ENCODE data around the gene SLC38A6. TPM values are rescaled to one million over a fixed set of nuclear protein-coding genes. Genes with fewer than 3 reads are reported as not detected.
A peak's percentile ranks its signal among the peaks of the same experiment; 100 is the strongest.

The SLC38A6 gene
- total and polyA plus RNA-seq, 12 donors: 12.5 to 53.9 (median 25.3) TPM

DNA sequence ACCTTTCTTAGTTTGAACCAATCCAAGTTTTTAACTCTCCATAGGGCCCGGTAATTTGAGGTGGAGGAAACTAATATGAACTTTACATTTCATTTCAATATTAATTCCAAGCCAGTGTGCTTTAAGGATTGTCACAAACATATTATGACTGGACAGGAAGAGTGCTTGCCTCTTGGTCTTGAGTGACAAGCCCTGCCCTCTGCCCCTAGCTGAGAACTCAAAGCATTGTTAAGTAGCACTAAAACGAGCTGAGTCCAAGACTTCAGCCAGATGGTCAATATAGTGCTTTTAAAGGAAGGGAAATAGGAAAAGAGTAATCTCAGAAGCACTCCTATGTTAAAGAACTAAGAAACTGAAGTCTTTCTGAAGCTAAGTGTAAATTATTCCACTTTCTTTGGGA is 17.3 kb upstream of the SLC38A6 start:
- no peaks in the 10 kb centered on the region for H3K27me3 ChIP-seq
- no peak overlapping the region for H3K27ac ChIP-seq
- H3K9me3 ChIP-seq (replicated peaks in 1 of 3): peaks cover 0 to 6% (median 4%) of the 10 kb centered on the region in 3 donors
- no peaks in the 10 kb centered on the region for H3K36me3 ChIP-seq (replicated peaks in 1 of 2)
- H3K4me3 ChIP-seq: no peak overlapping the region
- no peak for DNase-seq
- peaks cover 0 to 14% of the 10 kb centered on the region in 2 donors for H3K4me1 ChIP-seq (replicated peaks in 1 of 2)
- intact Hi-C loops (cut with DNase I): no loop called here
- TF ChIP-seq POLR2A (IDR thresholded peaks at IDR 0.05): no peak
- TF ChIP-seq, protein P1, sequence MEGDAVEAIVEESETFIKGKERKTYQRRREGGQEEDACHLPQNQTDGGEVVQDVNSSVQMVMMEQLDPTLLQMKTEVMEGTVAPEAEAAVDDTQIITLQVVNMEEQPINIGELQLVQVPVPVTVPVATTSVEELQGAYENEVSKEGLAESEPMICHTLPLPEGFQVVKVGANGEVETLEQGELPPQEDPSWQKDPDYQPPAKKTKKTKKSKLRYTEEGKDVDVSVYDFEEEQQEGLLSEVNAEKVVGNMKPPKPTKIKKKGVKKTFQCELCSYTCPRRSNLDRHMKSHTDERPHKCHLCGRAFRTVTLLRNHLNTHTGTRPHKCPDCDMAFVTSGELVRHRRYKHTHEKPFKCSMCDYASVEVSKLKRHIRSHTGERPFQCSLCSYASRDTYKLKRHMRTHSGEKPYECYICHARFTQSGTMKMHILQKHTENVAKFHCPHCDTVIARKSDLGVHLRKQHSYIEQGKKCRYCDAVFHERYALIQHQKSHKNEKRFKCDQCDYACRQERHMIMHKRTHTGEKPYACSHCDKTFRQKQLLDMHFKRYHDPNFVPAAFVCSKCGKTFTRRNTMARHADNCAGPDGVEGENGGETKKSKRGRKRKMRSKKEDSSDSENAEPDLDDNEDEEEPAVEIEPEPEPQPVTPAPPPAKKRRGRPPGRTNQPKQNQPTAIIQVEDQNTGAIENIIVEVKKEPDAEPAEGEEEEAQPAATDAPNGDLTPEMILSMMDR (IDR thresholded peaks at IDR 0.05): no peak
- WGBS, 4 donors: 66 to 69% (median 68%) methylated on average over 2 of the region's 2 CpGs

DNA sequence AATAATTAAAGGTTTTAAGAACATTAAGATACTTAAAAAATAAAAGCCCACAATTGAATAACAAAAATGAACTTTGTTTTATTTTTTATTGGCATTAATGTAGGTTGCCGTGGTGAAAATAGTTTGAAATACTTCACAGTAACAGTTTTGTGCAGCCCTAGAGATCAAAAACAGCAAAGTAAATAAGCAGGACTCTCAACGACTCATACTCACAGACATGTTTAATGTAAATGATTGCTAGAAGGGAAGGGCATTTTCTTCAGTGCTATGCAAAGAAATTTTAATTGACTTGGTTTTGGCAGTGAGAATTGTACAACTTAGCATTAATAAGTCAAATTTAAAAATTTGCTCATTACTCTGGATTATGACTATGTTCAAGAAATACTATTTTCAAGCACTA is 16.1 kb upstream of the SLC38A6 start:
- no peak overlapping the region for H3K27ac ChIP-seq
- TF ChIP-seq, protein P1 (IDR thresholded peaks at IDR 0.05): no peak
- TF ChIP-seq POLR2A (IDR thresholded peaks at IDR 0.05): no peak
- H3K4me1 ChIP-seq (replicated peaks in 1 of 2): peaks cover 0 to 14% of the 10 kb centered on the region in 2 donors
- 79 to 90% (median 85%) methylated on average over 2 of the region's 2 CpGs for WGBS, 4 donors
- H3K36me3 ChIP-seq (replicated peaks in 1 of 2): no peaks in the 10 kb centered on the region
- DNase-seq: no peak
- H3K4me3 ChIP-seq: no peak overlapping the region
- no peaks in the 10 kb centered on the region for H3K27me3 ChIP-seq
- peaks cover 0 to 4% (median 0%) of the 10 kb centered on the region in 3 donors for H3K9me3 ChIP-seq (replicated peaks in 1 of 3)
- intact Hi-C loops (cut with DNase I): no loop called here

DNA sequence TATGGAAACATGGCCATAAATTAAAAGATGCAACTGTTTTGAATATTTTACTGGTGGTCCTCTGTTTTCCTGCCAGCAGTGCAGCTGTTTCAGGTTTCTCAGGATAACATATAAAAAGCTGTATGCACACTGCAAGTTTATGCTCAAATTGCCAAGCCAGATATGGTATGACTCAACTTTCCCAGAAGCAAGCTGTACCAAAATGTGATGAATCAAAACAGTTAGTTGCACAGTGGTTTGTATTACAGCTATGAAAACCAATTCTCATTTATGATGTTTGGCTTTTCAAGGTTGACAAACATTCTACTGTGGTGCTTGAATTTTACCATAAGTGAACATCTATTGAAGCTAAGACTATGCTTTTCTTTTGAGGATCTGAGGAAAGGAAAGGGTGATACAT is 15.6 kb upstream of the SLC38A6 start:
- no peak for TF ChIP-seq POLR2A (IDR thresholded peaks at IDR 0.05)
- TF ChIP-seq, protein P1 (IDR thresholded peaks at IDR 0.05): no peak
- H3K27ac ChIP-seq: no peak overlapping the region
- no peak overlapping the region for H3K4me3 ChIP-seq
- intact Hi-C loops (cut with DNase I): no loop called here
- H3K36me3 ChIP-seq (replicated peaks in 1 of 2): no peaks in the 10 kb centered on the region
- peak in 3 of 7 donors; percentile 7 to 22 (median 20) for DNase-seq
- no peaks in the 10 kb centered on the region for H3K27me3 ChIP-seq
- H3K9me3 ChIP-seq (replicated peaks in 1 of 3): peaks cover 0 to 4% (median 0%) of the 10 kb centered on the region in 3 donors
- peaks cover 0 to 14% of the 10 kb centered on the region in 2 donors for H3K4me1 ChIP-seq (replicated peaks in 1 of 2)

- H3K27me3 ChIP-seq: no peaks in the 10 kb centered on the region
- no peak overlapping the region for H3K4me3 ChIP-seq
- no peaks in the 10 kb centered on the region for H3K36me3 ChIP-seq (replicated peaks in 1 of 2)
- peaks cover 0 to 4% (median 0%) of the 10 kb centered on the region in 3 donors for H3K9me3 ChIP-seq (replicated peaks in 1 of 3)
- peaks cover 0 to 14% of the 10 kb centered on the region in 2 donors for H3K4me1 ChIP-seq (replicated peaks in 1 of 2)
- H3K27ac ChIP-seq: no peak overlapping the region
- DNase-seq: no peak
- intact Hi-C loops (cut with DNase I): no loop called here
- TF ChIP-seq, protein P1 (IDR thresholded peaks at IDR 0.05): no peak
- no peak for TF ChIP-seq POLR2A (IDR thresholded peaks at IDR 0.05)
- 82 to 93% (median 90%) methylated on average over 1 of the region's 1 CpG for WGBS, 4 donors
These were observed 12.9 kb upstream of the SLC38A6 start for GRCh38 chr14:60968099-60968498.
